HL-60 (cell line): ENCODE data around the gene SLC25A23.
"Not testable (repeated sequence)": the region's sequence is repeated elsewhere in the genome, so short reads cannot be mapped to it uniquely, and the experiment has no call there.

Experiments used
- DNase-seq, 2 experiments: peaks; one replicate each; pipeline ENCODE4 v3.0.0-alpha.2; 2010 to 2020; ENCODE audit warnings: low read depth in 1 of 2, low spot score in 1 of 2
- H3K27ac ChIP-seq: fragments of 250-450 bp; sonication (Bioruptor Pico); replicated peaks from 2 replicates; pipeline ENCODE4 v1.5.1; 2020; ENCODE audit warnings: mild to moderate bottlenecking, moderate library complexity
- H3K27me3 ChIP-seq: fragments of 250-450 bp; sonication (Bioruptor Pico); 2 replicates; pipeline ENCODE4 v1.5.1; 2021; ENCODE audit warnings: mild to moderate bottlenecking, moderate library complexity; ENCODE audit not compliant: insufficient read depth, poor library complexity, severe bottlenecking
- H3K4me3 ChIP-seq: replicated peaks from 2 replicates; pipeline ENCODE4 v1.5.1; 2011; ENCODE audit warnings: mild to moderate bottlenecking, control low read depth, low read length; ENCODE audit not compliant: insufficient read depth
- GABPA ChIP-seq: IDR thresholded peaks from 2 replicates; pipeline ENCODE4 v1.6.1; 2012; ENCODE audit warnings: low read depth
- POLR2AphosphoS5 ChIP-seq: IDR thresholded peaks from 2 replicates; pipeline ENCODE4 v1.6.1; 2012; ENCODE audit warnings: low read depth
- SPI1 ChIP-seq: IDR thresholded peaks from 2 replicates; pipeline ENCODE4 v1.6.1; 2012; ENCODE audit warnings: low read depth, mild to moderate bottlenecking, borderline replicate concordance
- TF ChIP-seq, protein P1 (sequence below): IDR thresholded peaks from one replicate; pipeline ENCODE4 v1.5.1; 2011; ENCODE audit warnings: low read length, control low read depth, inconsistent platforms; ENCODE audit not compliant: insufficient read depth
- TF ChIP-seq, protein P2 (sequence below): IDR thresholded peaks from 2 replicates; pipeline ENCODE4 v1.6.1; 2012; ENCODE audit warnings: low read depth; ENCODE audit not compliant: insufficient replicate concordance

SLC25A23 gene

DNA sequence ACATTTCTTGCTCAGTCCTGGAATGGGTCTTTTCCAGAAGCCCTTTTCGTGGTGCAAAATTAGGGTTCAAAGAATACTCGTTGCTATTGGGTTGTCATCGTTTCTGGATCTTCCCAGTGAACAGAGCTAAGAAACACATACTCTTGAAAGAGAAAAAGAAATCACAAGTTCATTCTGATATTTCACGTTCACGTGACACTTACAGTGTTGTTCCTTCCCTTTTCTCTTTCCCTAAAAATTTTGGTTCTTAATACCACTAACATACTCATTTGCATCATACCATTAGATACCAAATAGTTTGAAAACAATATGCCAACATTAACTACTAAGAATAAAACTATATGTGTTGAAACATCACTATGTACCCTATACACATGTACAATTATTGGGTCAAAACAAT, 53.2 kb downstream of the SLC25A23 start:
- H3K27me3 ChIP-seq, result no peaks in the 10 kb centered on the region
- no peak for DNase-seq
- no peak overlapping the region for H3K4me3 ChIP-seq
- TF ChIP-seq, protein P1, sequence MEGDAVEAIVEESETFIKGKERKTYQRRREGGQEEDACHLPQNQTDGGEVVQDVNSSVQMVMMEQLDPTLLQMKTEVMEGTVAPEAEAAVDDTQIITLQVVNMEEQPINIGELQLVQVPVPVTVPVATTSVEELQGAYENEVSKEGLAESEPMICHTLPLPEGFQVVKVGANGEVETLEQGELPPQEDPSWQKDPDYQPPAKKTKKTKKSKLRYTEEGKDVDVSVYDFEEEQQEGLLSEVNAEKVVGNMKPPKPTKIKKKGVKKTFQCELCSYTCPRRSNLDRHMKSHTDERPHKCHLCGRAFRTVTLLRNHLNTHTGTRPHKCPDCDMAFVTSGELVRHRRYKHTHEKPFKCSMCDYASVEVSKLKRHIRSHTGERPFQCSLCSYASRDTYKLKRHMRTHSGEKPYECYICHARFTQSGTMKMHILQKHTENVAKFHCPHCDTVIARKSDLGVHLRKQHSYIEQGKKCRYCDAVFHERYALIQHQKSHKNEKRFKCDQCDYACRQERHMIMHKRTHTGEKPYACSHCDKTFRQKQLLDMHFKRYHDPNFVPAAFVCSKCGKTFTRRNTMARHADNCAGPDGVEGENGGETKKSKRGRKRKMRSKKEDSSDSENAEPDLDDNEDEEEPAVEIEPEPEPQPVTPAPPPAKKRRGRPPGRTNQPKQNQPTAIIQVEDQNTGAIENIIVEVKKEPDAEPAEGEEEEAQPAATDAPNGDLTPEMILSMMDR, result no peak
- H3K27ac ChIP-seq, result no peak overlapping the region

DNA sequence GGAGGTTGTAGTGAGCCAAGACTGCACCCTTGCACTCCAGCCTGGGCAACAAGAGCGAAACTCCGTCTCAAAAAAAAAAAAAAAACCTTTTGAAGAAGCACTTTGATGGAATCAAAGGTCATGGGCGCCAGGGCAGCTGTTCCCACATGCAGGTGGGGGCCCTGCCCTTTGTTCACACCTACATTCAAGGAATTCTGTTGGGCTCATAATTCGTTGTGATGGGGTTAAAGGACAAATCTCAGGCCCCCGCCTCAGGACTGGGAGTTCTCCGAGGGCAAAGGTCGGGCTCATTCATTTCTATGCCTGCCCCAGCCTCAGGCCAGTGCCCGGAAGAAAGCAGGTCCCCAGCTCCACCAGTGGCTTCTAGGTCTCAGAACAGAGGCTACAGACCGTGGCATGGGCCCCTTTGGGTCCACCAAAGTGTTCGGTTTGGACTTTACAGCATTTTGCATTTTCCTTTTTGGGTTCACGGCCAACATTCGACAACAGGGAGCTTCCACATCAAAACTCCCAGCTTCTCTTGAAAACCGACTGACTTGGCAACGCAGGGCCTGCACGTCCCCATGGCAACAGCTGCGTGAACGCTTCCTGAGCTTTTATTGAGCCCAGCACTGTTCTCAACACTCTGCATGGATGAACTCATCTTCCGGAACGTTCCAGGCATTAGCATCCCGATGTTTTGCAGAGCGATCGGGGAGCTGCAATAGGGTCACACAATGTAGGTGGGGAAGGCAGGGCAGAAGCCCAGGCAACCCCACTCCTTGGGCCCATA, 56.6 kb downstream of the SLC25A23 start:
- Histone ChIP-seq H3K27ac (no peak overlapping the region), H3K4me3 (no peak overlapping the region), H3K27me3 (no peaks in the 10 kb centered on the region)
- no peak for TF ChIP-seq POLR2AphosphoS5
- TF ChIP-seq, protein P1, result no peak
- TF ChIP-seq GABPA, result no peak
- TF ChIP-seq, protein P2, sequence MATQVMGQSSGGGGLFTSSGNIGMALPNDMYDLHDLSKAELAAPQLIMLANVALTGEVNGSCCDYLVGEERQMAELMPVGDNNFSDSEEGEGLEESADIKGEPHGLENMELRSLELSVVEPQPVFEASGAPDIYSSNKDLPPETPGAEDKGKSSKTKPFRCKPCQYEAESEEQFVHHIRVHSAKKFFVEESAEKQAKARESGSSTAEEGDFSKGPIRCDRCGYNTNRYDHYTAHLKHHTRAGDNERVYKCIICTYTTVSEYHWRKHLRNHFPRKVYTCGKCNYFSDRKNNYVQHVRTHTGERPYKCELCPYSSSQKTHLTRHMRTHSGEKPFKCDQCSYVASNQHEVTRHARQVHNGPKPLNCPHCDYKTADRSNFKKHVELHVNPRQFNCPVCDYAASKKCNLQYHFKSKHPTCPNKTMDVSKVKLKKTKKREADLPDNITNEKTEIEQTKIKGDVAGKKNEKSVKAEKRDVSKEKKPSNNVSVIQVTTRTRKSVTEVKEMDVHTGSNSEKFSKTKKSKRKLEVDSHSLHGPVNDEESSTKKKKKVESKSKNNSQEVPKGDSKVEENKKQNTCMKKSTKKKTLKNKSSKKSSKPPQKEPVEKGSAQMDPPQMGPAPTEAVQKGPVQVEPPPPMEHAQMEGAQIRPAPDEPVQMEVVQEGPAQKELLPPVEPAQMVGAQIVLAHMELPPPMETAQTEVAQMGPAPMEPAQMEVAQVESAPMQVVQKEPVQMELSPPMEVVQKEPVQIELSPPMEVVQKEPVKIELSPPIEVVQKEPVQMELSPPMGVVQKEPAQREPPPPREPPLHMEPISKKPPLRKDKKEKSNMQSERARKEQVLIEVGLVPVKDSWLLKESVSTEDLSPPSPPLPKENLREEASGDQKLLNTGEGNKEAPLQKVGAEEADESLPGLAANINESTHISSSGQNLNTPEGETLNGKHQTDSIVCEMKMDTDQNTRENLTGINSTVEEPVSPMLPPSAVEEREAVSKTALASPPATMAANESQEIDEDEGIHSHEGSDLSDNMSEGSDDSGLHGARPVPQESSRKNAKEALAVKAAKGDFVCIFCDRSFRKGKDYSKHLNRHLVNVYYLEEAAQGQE, result no peak
- TF ChIP-seq SPI1, result no peak
- no peak for DNase-seq

DNA sequence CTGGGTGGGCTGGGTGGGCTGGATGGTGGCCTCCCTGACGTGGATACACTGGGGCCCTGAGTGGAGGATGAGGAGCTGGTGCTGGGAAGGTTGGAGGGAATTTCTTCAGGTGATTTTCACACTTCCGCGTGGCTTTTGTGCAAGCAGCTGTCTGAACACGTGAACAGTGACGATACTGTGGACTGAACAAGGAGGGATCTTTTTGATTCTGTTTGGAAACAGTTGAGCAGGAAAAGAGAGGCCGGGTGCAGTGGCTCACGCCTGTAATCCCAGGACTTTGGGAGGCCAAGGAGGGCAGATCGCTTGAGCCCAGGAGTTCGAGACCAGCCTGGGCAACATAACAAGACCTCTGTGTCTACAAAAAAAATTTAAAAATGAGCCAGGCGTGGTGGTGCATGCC, 57.5 kb downstream of the SLC25A23 start:
- TF ChIP-seq, protein P1, result no peak
- TF ChIP-seq SPI1 (no peak), POLR2AphosphoS5 (no peak), GABPA (no peak)
- TF ChIP-seq, protein P2, result no peak
- no peak for DNase-seq
- no peak overlapping the region for H3K4me3 ChIP-seq
- H3K27ac ChIP-seq, result no peak overlapping the region
- no peaks in the 10 kb centered on the region for H3K27me3 ChIP-seq

DNA sequence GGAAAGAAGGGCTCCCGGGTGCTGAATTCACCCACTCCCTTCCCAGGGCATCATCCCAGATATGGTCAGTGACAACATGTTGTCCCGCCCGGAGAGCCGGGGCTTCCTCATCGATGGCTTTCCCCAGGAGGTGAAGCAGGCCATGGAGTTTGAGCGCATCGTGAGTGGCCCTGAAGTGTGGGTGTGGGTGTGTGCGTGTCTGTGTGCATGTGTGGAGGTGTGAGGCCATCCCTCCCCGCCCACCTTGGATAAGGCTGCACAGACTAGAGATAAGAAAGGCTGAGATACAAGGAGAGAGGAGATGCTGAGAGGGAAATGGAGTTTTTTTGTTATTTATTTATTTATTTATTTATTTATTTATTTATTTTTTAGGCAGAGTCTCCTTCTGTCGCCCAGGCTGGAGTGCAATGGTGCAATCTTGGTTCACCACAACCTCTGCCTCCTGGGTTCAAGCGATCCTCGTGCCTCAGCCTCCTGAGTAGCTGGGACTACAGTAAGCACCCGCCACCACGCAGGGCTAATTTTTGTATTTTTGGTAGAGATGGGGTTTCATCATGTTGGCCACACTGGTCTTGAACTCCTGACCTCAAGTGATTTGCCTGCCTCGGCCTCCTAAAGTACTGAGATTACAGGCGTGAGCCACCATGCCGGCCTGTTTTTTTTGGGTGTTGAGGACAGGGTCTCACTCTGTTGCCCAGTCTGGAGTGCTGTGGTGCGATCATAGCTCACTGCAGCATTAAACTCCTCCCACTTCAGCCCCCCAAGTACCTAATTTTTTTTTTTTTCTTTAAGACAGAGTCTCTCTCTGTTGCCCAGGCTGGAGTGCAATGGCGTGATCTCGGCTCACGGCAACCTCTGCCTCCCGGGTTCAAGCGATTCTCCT, 59.3 kb downstream of the SLC25A23 start:
- not testable (repeated sequence) for H3K27ac ChIP-seq, DNase-seq, H3K4me3 ChIP-seq, H3K27me3 ChIP-seq
